ENCODE data around the gene SMPX.

- TF ChIP-seq CREB1 (CRISPR knock-in tag; IDR thresholded peaks at IDR 0.05; ENCODE audit: low read depth) = no peak
- TF ChIP-seq ZNF331 (CRISPR knock-in tag; IDR thresholded peaks at IDR 0.05; ENCODE audit: low read depth) = no peak
- TF ChIP-seq, protein P1, sequence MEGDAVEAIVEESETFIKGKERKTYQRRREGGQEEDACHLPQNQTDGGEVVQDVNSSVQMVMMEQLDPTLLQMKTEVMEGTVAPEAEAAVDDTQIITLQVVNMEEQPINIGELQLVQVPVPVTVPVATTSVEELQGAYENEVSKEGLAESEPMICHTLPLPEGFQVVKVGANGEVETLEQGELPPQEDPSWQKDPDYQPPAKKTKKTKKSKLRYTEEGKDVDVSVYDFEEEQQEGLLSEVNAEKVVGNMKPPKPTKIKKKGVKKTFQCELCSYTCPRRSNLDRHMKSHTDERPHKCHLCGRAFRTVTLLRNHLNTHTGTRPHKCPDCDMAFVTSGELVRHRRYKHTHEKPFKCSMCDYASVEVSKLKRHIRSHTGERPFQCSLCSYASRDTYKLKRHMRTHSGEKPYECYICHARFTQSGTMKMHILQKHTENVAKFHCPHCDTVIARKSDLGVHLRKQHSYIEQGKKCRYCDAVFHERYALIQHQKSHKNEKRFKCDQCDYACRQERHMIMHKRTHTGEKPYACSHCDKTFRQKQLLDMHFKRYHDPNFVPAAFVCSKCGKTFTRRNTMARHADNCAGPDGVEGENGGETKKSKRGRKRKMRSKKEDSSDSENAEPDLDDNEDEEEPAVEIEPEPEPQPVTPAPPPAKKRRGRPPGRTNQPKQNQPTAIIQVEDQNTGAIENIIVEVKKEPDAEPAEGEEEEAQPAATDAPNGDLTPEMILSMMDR (conservative IDR thresholded peaks at IDR 0.05; ENCODE audit: low read depth in 2 of 2) = no peak
- TF ChIP-seq POLR2AphosphoS5 (IDR thresholded peaks at IDR 0.05; ENCODE audit: low read depth) = no peak
Observed at GRCh38 chrX:21738950-21739287, 19.0 kb downstream of the SMPX start.
